ENCODE measurements around the gene CD7. TPM values are rescaled to one million over a fixed set of nuclear protein-coding genes. Genes with fewer than 3 reads are reported as not detected.

The CD7 gene
- total and polyA plus RNA-seq, 9 of the 15 experiments (the other 6 are each of a cell fraction or from before 2014, with no cell fraction given) = 0.21 to 0.35 TPM; not detected in 7

DNA sequence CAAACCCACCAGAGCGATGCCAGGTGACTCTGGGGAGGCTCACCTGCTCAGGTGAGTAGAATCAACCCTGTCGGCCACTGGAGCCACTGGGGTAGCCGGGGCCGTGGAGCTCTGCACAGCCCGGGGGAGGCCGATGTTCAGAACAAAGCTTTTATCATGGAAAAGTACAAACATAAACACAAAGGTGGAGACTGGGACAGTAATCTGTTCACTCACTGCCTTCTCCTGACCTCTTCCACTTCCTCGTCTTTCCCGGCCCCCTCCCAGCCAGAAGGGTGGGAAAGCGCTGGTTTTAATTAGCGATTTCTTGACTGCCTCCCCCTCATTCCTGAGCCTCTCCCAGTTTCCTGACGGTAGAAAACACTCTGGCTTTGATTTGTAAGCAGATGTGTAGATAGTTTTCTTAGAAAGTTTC lies 31.9 kb upstream of the CD7 start (continued):
- TF ChIP-seq HMG20B (CRISPR knock-in tag; IDR thresholded peaks at IDR 0.05) = no peak
- TF ChIP-seq, protein P1, sequence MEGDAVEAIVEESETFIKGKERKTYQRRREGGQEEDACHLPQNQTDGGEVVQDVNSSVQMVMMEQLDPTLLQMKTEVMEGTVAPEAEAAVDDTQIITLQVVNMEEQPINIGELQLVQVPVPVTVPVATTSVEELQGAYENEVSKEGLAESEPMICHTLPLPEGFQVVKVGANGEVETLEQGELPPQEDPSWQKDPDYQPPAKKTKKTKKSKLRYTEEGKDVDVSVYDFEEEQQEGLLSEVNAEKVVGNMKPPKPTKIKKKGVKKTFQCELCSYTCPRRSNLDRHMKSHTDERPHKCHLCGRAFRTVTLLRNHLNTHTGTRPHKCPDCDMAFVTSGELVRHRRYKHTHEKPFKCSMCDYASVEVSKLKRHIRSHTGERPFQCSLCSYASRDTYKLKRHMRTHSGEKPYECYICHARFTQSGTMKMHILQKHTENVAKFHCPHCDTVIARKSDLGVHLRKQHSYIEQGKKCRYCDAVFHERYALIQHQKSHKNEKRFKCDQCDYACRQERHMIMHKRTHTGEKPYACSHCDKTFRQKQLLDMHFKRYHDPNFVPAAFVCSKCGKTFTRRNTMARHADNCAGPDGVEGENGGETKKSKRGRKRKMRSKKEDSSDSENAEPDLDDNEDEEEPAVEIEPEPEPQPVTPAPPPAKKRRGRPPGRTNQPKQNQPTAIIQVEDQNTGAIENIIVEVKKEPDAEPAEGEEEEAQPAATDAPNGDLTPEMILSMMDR (IDR thresholded peaks at IDR 0.05 in 2 of 3, conservative IDR thresholded peaks at IDR 0.05 in 1 of 3; ENCODE audit: insufficient read depth in 2 of 3, low read depth in 1 of 3, low read length in 3 of 3) = no peak
- TF ChIP-seq, protein P2, sequence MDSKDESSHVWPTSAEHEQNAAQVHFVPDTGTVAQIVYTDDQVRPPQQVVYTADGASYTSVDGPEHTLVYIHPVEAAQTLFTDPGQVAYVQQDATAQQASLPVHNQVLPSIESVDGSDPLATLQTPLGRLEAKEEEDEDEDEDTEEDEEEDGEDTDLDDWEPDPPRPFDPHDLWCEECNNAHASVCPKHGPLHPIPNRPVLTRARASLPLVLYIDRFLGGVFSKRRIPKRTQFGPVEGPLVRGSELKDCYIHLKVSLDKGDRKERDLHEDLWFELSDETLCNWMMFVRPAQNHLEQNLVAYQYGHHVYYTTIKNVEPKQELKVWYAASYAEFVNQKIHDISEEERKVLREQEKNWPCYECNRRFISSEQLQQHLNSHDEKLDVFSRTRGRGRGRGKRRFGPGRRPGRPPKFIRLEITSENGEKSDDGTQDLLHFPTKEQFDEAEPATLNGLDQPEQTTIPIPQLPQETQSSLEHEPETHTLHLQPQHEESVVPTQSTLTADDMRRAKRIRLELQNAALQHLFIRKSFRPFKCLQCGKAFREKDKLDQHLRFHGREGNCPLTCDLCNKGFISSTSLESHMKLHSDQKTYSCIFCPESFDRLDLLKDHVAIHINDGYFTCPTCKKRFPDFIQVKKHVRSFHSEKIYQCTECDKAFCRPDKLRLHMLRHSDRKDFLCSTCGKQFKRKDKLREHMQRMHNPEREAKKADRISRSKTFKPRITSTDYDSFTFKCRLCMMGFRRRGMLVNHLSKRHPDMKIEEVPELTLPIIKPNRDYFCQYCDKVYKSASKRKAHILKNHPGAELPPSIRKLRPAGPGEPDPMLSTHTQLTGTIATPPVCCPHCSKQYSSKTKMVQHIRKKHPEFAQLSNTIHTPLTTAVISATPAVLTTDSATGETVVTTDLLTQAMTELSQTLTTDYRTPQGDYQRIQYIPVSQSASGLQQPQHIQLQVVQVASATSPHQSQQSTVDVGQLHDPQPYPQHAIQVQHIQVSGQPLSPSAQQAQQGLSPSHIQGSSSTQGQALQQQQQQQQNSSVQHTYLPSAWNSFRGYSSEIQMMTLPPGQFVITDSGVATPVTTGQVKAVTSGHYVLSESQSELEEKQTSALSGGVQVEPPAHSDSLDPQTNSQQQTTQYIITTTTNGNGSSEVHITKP (IDR thresholded peaks at IDR 0.05; ENCODE audit: partially characterized antibody) = peak; percentile 35
- no peak for TF ChIP-seq PTBP1 (IDR thresholded peaks at IDR 0.05; ENCODE audit: low read depth, low read length)
- TF ChIP-seq ZNF197 (CRISPR knock-in tag; IDR thresholded peaks at IDR 0.05; ENCODE audit: low read depth) = no peak
- TF ChIP-seq KDM1A (IDR thresholded peaks at IDR 0.05) = peak; percentile 66 to 72; a peak in 3 of 4 replicates
- TF ChIP-seq, protein P3, sequence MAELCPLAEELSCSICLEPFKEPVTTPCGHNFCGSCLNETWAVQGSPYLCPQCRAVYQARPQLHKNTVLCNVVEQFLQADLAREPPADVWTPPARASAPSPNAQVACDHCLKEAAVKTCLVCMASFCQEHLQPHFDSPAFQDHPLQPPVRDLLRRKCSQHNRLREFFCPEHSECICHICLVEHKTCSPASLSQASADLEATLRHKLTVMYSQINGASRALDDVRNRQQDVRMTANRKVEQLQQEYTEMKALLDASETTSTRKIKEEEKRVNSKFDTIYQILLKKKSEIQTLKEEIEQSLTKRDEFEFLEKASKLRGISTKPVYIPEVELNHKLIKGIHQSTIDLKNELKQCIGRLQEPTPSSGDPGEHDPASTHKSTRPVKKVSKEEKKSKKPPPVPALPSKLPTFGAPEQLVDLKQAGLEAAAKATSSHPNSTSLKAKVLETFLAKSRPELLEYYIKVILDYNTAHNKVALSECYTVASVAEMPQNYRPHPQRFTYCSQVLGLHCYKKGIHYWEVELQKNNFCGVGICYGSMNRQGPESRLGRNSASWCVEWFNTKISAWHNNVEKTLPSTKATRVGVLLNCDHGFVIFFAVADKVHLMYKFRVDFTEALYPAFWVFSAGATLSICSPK (IDR thresholded peaks at IDR 0.05; ENCODE audit: borderline replicate concordance) = no peak
- no peak for TF ChIP-seq ETV6 (IDR thresholded peaks at IDR 0.05; ENCODE audit: borderline replicate concordance in 1 of 2, low read depth in 2 of 2, low read length in 1 of 2)
- no peak for TF ChIP-seq ETV6 (CRISPR knock-in tag; IDR thresholded peaks at IDR 0.05; ENCODE audit: borderline replicate concordance)
- TF ChIP-seq ZC3H11A (IDR thresholded peaks at IDR 0.05; ENCODE audit: low read depth, low read length) = no peak
- no peak for TF ChIP-seq YBX1 (IDR thresholded peaks at IDR 0.05)
- TF ChIP-seq ILF3 (IDR thresholded peaks at IDR 0.05; ENCODE audit: borderline replicate concordance) = no peak
- TF ChIP-seq ZNF253 (CRISPR knock-in tag; conservative IDR thresholded peaks at IDR 0.05) = no peak
- no peak for TF ChIP-seq BRD9 (IDR thresholded peaks at IDR 0.05; ENCODE audit: low read depth, partially characterized antibody)
- TF ChIP-seq RERE (CRISPR knock-in tag; IDR thresholded peaks at IDR 0.05; ENCODE audit: borderline replicate concordance) = no peak
- peak in 1 of 2 experiments; percentile 33; a peak in 1 of 4 replicates for TF ChIP-seq RCOR1 (IDR thresholded peaks at IDR 0.05; ENCODE audit: borderline replicate concordance in 1 of 2, low read depth in 2 of 2, low read length in 2 of 2)

Data from K562 (cell line).